ENCODE measurements around the gene NDUFA8.

Gene NDUFA8

DNA sequence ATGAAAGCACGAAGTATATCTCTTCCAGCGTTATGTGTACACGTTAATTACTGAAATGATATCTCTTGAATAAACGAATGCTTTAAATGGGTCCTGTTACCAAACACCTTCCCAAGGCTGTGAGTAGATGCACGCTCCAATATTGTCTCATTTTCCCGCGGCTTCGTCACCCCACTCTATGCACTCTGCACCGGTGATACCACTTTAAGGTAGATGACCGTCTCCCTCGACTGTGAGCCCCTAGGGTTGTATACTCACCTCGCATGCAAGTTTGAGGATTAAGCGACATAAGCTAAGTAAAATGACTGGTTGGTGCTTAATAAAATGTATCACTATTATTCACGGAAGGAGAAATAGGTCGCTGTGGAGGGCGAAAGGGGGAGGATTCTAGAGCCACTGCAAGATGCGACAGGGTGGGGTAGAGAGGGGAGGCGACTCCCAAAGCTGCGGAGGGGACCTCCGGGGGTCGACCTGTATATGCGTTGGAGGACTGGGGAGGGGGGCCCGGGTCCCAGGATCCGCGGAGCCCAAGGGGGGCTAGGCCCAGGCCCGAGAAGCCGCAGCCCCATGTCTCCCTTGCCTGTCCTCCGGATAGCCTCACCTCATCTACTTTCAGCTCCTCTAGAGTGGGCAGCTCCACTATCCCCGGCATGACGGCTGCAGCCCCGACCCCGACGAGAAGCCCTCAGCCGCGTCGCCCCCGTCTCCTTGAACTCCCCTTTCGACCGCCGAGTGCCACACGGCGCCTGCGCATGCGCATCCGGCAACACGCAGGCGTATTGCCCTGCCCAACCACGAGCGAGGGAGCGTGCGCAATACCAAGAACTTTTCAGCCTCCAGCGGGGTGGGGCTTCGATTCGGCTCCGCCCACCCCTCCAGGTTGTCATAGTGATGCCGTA, at the start of gene NDUFA8, which contains the start of gene MORN5:
NDUFA8 (minus strand) TSS at position 754 of the 899 bp plus-strand sequence; CDS start at position 652, 102 bp downstream.
MORN5 (plus strand) TSS at position 883 of the 899 bp plus-strand sequence. CDS start 65 bp downstream, outside the sequence.
- DNase-seq (ENCODE audit: insufficient read length, low spot score), result peak; percentile 96
- FAIRE-seq, result peak; percentile 95

DNA sequence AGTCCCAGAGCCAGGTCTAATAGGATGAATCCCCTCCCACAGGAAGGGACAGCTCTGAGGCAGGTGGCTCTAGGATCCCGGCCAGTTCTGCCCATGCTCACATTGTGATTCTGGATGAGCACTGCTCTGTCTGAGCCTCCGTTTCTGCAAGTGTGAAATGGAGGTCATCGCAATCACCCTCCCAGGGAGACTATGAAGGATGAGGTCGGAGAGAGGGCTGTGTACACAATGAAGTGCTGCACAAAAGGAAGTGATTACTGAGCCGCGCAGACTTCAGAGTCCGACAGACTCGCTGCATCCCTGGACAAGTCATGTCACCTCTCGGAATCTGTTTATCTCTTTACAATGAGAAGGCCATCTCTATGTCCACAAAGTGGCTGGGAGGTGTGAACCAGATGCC, 47.5 kb upstream of the NDUFA8 start:
- DNase-seq (ENCODE audit: insufficient read length, low spot score) (no peak), FAIRE-seq (no peak)

DNA sequence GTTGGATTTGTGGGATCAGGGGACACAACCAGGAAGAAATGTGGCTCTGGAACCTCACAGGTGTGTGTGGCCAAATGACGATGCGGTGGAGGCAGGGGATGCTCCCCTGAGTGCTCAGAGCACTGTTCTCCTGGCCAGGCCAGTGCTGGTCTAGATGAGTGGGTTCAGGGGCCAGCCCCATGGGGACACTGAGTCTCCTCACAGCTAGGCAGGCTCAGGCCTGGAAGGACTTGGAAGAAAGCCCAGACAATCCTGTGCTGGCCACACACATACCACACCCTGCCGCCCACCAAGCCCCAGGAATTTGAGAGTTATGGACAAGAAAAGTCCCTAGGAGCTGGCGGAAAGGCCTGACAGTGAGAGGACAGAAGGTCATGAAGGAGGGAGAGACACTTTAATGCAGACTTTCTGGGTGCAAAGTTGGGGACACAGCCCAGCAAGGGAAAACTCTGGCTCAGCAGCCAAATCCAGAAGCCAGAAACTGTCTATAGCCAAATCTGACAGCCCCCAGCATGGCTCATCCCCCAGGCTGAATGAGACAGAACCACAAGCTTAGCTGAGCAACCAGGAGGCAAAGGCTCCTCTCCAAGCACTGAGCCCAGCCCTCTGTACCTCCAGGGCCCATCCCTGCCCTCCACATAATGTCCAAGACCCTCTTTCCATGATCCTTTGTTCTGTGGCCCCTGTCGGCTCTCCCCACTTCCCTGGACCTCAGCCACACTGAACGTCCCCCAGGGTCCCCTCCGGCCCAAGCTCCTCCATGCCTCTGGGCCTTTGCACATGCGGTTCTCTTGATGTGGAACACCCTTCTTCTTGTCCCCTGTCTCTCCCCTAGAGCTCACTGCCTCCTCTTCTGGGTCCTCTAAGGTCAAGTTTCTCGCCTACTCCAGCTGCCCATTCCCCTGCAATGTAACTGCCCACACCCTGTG, 46.8 kb upstream of the NDUFA8 start:
- FAIRE-seq, result no peak
- no peak for DNase-seq (ENCODE audit: insufficient read length, low spot score)

- no peak for FAIRE-seq
- no peak for DNase-seq (ENCODE audit: insufficient read length, low spot score)
These were observed 45.6 kb upstream of the NDUFA8 start for GRCh38 chr9:122205176-122205575.

GRCh38 chr9:122204491-122204890, 44.9 kb upstream of the NDUFA8 start:
- no peak for DNase-seq (ENCODE audit: insufficient read length, low spot score)
- no peak for FAIRE-seq

GRCh38 chr9:122204055-122204454, 44.5 kb upstream of the NDUFA8 start:
- DNase-seq (ENCODE audit: insufficient read length, low spot score) (no peak), FAIRE-seq (no peak)

- FAIRE-seq, result no peak
- no peak for DNase-seq (ENCODE audit: insufficient read length, low spot score)
These were observed 42.5 kb upstream of the NDUFA8 start for GRCh38 chr9:122202111-122202510.

DNA sequence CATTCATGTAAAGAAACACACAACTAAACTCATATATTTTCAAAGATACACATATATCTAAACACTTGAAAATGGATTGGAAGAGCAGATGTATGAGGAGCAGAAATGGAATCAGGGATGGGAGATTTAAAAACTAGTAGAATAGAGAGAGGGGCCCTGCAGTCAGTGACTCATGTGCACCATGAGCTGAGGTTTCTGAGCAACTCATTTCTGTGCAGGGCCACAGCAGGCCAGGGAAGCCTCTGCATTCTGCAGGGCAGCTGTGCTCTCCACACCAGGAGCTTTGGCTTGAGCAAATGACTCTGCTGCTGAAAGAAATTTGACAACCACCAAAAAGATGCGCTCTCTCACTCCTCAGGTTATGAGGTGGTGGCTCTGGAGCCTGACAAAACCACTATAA, 42.1 kb upstream of the NDUFA8 start:
- DNase-seq (ENCODE audit: insufficient read length, low spot score), result no peak
- FAIRE-seq, result no peak

DNA sequence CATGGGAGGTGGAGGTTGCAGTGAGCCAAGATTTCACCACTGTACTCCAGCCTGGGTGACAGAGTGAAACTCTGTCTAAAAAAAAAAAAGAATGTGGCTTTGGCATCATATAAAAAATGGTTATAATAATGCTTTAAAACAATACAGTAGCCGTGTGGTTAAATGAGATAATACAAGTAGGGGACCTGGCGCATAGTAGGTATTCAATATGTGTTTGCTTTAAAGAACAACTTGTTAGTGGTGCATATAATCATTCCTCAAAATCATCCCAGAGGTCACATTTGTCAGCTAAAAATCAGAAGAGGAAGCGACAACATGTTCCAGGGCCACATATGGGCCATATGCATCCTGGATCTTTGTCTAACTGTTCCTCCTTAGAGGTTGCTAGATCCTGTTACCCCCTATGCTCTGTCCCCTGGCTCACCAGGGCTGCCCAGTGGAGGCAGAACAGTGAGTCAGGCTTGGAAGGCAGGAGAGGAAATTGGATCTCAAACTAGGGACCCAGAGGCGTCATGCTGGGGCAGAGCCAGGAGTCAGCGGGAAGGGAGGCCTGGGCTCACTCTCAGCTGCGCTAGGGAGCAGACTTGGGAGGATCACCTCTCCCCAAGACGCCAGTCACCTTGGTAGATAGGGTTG, 41.5 kb upstream of the NDUFA8 start:
- FAIRE-seq (no peak), DNase-seq (ENCODE audit: insufficient read length, low spot score) (no peak)

GRCh38 chr9:122197882-122198281, 38.3 kb upstream of the NDUFA8 start:
- no peak for FAIRE-seq
- DNase-seq (ENCODE audit: insufficient read length, low spot score), result no peak

- DNase-seq (ENCODE audit: insufficient read length, low spot score) (no peak), FAIRE-seq (no peak)
These were observed 37.8 kb upstream of the NDUFA8 start for GRCh38 chr9:122197426-122197825.

DNA sequence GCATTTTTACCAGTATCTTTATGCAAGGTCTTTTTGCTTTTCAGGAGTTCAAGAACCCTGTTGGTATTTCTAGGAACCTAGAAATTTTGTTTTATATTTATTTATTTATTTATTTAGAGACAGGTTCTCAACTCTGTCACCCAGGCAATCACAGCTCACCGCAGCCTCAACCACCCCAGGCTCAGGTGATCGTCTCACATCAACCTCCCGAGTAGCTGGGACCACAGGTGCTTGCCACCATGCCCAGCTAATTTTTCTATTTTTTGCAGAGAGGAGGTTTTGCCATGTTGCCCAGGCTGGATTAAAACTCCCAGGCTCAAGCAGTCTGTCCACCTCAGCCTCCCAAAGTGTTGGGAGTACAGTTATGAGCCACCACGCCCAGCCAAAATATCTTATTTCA, 36.3 kb upstream of the NDUFA8 start:
- DNase-seq (ENCODE audit: insufficient read length, low spot score) (no peak), FAIRE-seq (no peak)

- no peak for FAIRE-seq
- DNase-seq (ENCODE audit: insufficient read length, low spot score), result no peak
These were observed 34.1 kb upstream of the NDUFA8 start for GRCh38 chr9:122193651-122194050.

DNA sequence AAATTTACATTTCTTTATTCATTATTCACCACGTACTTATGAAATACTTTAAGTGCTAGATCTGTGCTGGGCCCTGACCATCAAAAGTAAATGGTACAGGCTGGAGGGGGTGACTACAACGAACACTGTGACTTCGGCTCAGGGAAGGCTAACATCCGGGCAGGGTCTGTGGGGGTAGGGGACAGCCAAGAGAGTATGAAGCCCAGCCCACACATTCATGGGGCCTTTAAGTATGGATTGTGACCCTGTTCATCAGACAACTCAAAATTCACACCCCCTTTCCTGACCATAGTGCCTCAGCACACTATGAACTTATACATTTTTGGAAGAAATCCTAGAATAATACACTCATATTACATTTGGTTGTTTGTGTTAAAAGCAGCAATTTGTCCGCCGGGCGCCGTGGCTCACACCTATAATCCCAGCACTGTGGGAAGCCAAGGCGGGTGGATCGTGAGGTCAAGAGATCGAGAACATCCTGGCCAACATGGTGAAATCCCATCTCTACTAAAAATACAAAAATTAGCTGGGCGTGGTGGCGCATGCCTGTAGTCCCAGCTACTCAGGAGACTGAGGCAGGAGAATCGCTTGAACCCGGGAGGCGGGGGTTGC, 33.4 kb upstream of the NDUFA8 start:
- DNase-seq (ENCODE audit: insufficient read length, low spot score) (no peak), FAIRE-seq (no peak)

DNA sequence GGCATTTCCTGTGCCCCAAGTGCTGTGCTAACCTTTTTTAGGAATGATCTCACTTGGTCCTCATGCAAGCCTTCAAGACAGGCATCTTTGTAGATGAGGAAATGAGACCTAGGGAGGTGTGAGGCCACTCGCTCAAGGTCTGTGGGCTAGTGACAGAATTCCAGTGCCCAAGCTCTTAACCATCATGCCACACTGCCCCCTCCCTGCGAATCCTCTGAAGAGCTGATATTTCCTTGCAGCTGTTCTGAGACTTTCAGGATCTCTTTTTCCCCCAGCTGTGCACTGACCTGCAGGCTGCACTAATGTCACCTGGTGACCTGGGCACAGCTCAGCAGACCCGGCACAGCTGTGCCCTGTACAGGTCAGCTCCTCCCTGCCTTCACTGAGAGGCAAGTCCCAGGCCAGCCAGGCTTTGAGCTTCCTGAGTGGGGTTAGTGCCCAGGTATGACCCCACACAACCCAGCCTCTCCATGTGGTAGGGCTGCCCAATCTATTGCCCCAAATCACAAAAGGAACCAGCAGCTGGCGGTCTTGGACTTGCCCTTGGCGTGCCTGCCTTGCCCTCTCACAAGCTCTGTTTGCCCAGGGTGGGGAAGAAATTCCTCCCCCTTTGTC, 32.8 kb upstream of the NDUFA8 start:
- DNase-seq (ENCODE audit: insufficient read length, low spot score), result no peak
- no peak for FAIRE-seq

DNA sequence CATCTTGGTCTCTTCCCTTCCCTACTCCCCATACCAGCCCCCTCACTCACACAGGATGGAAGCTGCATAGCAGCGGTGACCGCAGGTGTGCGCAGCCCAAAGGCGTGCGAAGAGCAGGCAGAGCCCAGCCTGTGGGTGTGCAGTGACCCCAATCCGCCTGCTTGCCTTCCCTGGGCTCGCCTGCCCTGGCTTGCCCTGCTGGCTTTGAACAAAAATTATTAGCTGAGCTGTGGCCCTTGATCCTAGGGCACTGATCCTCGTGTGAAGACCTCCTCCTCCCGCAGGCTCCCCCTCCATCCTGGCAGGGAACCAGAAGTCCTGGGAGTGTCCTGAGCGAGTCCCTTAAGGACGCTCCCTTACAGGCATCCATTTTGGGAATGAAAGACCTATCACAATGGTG, 32.0 kb upstream of the NDUFA8 start:
- FAIRE-seq, result no peak
- no peak for DNase-seq (ENCODE audit: insufficient read length, low spot score)

GRCh38 chr9:122190597-122191381, 31.2 kb upstream of the NDUFA8 start:
- no peak for DNase-seq (ENCODE audit: insufficient read length, low spot score)
- FAIRE-seq, result no peak

GRCh38 chr9:122188369-122188768, 28.8 kb upstream of the NDUFA8 start:
- no peak for DNase-seq (ENCODE audit: insufficient read length, low spot score)
- FAIRE-seq, result no peak

DNA sequence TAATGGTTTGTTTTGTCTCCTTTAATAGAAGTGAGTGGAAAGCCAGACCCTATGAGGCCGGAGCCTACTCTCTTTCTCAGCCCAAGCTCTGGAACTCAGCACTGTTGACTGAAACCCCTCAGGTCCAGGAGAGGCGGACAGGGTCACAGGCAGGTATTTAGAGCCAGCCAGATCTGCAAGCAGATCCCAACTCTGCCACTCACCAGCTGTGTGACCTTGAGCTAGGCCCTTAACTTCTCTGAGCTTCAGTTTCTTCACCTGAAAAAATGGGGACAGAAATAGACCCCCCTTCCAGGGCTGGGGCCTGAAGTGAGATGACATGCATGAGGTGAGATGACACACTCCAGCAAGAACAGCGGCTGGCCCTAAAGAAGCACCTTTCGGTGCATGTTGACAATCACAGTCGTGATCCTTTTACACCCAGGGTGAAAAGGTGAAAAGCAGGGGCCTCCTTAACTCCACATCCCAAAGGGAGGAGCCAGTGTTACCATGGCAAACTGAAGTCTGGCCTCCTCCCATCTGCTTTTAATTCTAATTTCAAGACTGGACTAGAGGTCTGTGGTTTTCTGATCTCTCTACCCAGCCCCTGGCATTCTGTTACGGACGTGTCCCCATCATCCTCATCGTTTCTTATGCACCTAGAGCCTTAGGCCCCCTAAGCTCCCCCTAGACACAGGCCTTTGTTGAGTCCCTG, 27.3 kb upstream of the NDUFA8 start:
- FAIRE-seq, result no peak
- no peak for DNase-seq (ENCODE audit: insufficient read length, low spot score)

All from GM19239 (cell line).